Gastroesophageal sphincter (tissue), 4 donors: Measurements from ENCODE around the gene CPNE5. TPM values are rescaled to one million over a fixed set of nuclear protein-coding genes. Genes with fewer than 3 reads are reported as not detected.

Experiments used
- ATAC-seq: fragments of 150-250 bp; one replicate; pipeline ENCODE4 v1.9.1; 2016; ENCODE audit warnings: mild to moderate bottlenecking, moderate library complexity
- H3K27ac ChIP-seq, 4 donors: fragments of 200-600 bp; sonication (generic) in 3 of 4; 1 replicate in 3 of 4; 2 replicates in 1 of 4; pipeline ENCODE4 v1.5.1; 2016 to 2019
- H3K27me3 ChIP-seq: fragments of 200-600 bp; sonication (generic); one replicate; pipeline ENCODE4 v1.5.1; 2019
- H3K36me3 ChIP-seq, 2 donors: fragments of 200-600 bp; sonication (generic); one replicate each; pipeline ENCODE4 v1.5.1; 2019; ENCODE audit warnings: control low read depth in 1 of 2
- H3K4me1 ChIP-seq, 3 donors: fragments of 200-600 bp; sonication (generic); 1 replicate in 2 of 3; 2 replicates in 1 of 3; pipeline ENCODE4 v1.5.1; 2016 to 2019; ENCODE audit warnings: control low read depth in 2 of 3
- H3K4me3 ChIP-seq, 2 donors: fragments of 200-600 bp; sonication (generic); one replicate each; pipeline ENCODE4 v1.5.1; 2019; ENCODE audit warnings: mild to moderate bottlenecking in 1 of 2, moderate library complexity in 1 of 2
- H3K9me3 ChIP-seq, 3 donors: fragments of 200-600 bp; sonication (generic); one replicate each; pipeline ENCODE4 v1.5.1; 2017 to 2019; ENCODE audit warnings: control low read depth in 2 of 3
- EP300 ChIP-seq: sonication (generic); formaldehyde crosslinking; IDR thresholded peaks from one replicate; pipeline ENCODE4 v1.6.1; 2017; ENCODE audit warnings: antibody characterized with exemption, mild to moderate bottlenecking
- POLR2A ChIP-seq, 2 donors: fragments of 450-650 bp; IDR thresholded peaks; one replicate each; pipeline ENCODE4 v1.6.1; 2017; ENCODE audit warnings: antibody characterized with exemption in 2 of 2, mild to moderate bottlenecking in 2 of 2, moderate library complexity in 1 of 2
- POLR2AphosphoS5 ChIP-seq: sonication (generic); formaldehyde crosslinking; IDR thresholded peaks from one replicate; pipeline ENCODE4 v1.6.1; 2017; ENCODE audit warnings: antibody characterized with exemption
- WGBS, 2 donors: methylation state at CpG; one replicate each; pipeline ENCODE4 v1.1.5; 2018; ENCODE audit warnings: low coverage in 1 of 2; 5-methylcytosine and 5-hydroxymethylcytosine counted together
- total RNA-seq, 4 donors: library from RNA; depleted of rRNA; stranded (reverse); fragments of >200 nt; gene quantifications; one replicate each; pipeline ENCODE4 v1.1.0, GENCODE V29; 2016
- TF ChIP-seq, protein P1 (sequence below), 4 experiments: fragments of 200-600 bp in 2 of 4; fragments of 450-650 bp in 2 of 4; sonication (generic) in 1 of 4; IDR thresholded peaks; one replicate each; pipeline ENCODE4 v1.5.1; 2017 to 2019; ENCODE audit warnings: antibody characterized with exemption in 4 of 4, mild to moderate bottlenecking in 2 of 4, moderate library complexity in 2 of 4

Gene CPNE5
- total RNA-seq, 4 donors from 2014 or later: 0.42 to 2.3 (median 1.5) TPM

GRCh38 chr6:36701401-36701991, 137.7 kb downstream of the CPNE5 start:
- ATAC-seq: no peak
- Histone ChIP-seq H3K4me1 (no peaks in the 10 kb centered on the region), H3K9me3 (no peaks in the 10 kb centered on the region), H3K36me3 (no peaks in the 10 kb centered on the region), H3K27me3 (no peaks in the 10 kb centered on the region), H3K4me3 (no peak overlapping the region), H3K27ac (no peak overlapping the region)
- TF ChIP-seq EP300 (no peak), POLR2A (IDR thresholded peaks at IDR 0.05) (no peak), POLR2AphosphoS5 (no peak)
- TF ChIP-seq, protein P1, sequence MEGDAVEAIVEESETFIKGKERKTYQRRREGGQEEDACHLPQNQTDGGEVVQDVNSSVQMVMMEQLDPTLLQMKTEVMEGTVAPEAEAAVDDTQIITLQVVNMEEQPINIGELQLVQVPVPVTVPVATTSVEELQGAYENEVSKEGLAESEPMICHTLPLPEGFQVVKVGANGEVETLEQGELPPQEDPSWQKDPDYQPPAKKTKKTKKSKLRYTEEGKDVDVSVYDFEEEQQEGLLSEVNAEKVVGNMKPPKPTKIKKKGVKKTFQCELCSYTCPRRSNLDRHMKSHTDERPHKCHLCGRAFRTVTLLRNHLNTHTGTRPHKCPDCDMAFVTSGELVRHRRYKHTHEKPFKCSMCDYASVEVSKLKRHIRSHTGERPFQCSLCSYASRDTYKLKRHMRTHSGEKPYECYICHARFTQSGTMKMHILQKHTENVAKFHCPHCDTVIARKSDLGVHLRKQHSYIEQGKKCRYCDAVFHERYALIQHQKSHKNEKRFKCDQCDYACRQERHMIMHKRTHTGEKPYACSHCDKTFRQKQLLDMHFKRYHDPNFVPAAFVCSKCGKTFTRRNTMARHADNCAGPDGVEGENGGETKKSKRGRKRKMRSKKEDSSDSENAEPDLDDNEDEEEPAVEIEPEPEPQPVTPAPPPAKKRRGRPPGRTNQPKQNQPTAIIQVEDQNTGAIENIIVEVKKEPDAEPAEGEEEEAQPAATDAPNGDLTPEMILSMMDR (IDR thresholded peaks at IDR 0.05): no peak
- WGBS, 2 donors: 83% methylated on average over 1 of the region's 3 CpGs; no CpG with 5 or more reads in 1 of the 2 donors

- no peak for ATAC-seq
- 88 to 100% methylated on average over 3 of the region's 3 CpGs for WGBS, 2 donors
Observed at GRCh38 chr6:36700831-36701230, 138.4 kb downstream of the CPNE5 start.

GRCh38 chr6:36700071-36700812, 139.0 kb downstream of the CPNE5 start:
- Histone ChIP-seq H3K4me3 (no peak overlapping the region), H3K9me3 (no peaks in the 10 kb centered on the region), H3K36me3 (no peaks in the 10 kb centered on the region), H3K27me3 (no peaks in the 10 kb centered on the region), H3K4me1 (no peaks in the 10 kb centered on the region), H3K27ac (no peak overlapping the region)
- TF ChIP-seq, protein P1 (IDR thresholded peaks at IDR 0.05): no peak
- TF ChIP-seq POLR2AphosphoS5 (no peak), POLR2A (IDR thresholded peaks at IDR 0.05) (no peak), EP300 (no peak)
- 78 to 79% methylated on average over 7 of the region's 7 CpGs for WGBS, 2 donors
- ATAC-seq: no peak

More at GRCh38 chr6:36700831-36701230, 138.4 kb downstream of the CPNE5 start:
- no peak overlapping the region for H3K4me3 ChIP-seq
- TF ChIP-seq, protein P1 (IDR thresholded peaks at IDR 0.05): no peak
- no peak for TF ChIP-seq POLR2AphosphoS5
- TF ChIP-seq EP300: no peak
- TF ChIP-seq POLR2A (IDR thresholded peaks at IDR 0.05): no peak
- H3K27me3 ChIP-seq: no peaks in the 10 kb centered on the region
- H3K36me3 ChIP-seq: no peaks in the 10 kb centered on the region
- H3K27ac ChIP-seq: no peak overlapping the region
- H3K4me1 ChIP-seq: no peaks in the 10 kb centered on the region
- H3K9me3 ChIP-seq: no peaks in the 10 kb centered on the region

GRCh38 chr6:36699348-36699747, 139.9 kb downstream of the CPNE5 start:
- no peaks in the 10 kb centered on the region for H3K9me3 ChIP-seq
- TF ChIP-seq POLR2A (IDR thresholded peaks at IDR 0.05) (no peak), EP300 (no peak), POLR2AphosphoS5 (no peak)
- TF ChIP-seq, protein P1 (IDR thresholded peaks at IDR 0.05): no peak
- H3K27me3 ChIP-seq: no peaks in the 10 kb centered on the region
- no peaks in the 10 kb centered on the region for H3K4me1 ChIP-seq
- H3K27ac ChIP-seq: no peak overlapping the region
- 60 to 80% methylated on average over 2 to 3 of the region's 7 CpGs for WGBS, 2 donors
- no peaks in the 10 kb centered on the region for H3K36me3 ChIP-seq
- no peak for ATAC-seq
- H3K4me3 ChIP-seq: no peak overlapping the region

DNA sequence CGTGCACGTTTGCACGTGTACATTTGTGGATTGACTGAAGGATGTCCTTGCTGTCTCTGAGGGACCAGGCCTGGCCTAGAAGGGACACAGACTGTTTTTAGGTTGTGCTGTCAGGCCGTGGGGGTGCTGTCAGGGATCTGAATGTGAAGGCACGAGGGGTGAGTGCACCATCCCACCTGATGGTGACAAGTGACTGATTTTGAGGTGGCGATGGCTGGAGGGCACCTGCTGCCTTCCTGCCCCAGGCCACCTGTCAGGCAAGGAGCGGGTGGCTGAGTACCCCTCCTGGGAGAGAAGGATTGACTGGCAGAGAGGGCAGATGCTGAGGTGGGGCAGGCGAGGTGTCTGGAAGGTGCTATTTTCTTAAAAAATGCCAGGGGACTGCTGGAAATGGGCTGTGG, 140.4 kb downstream of the CPNE5 start:
- TF ChIP-seq POLR2AphosphoS5 (no peak), POLR2A (IDR thresholded peaks at IDR 0.05) (no peak), EP300 (no peak)
- TF ChIP-seq, protein P1 (IDR thresholded peaks at IDR 0.05): no peak
- H3K36me3 ChIP-seq: no peaks in the 10 kb centered on the region
- ATAC-seq: no peak
- no peaks in the 10 kb centered on the region for H3K9me3 ChIP-seq
- WGBS, 2 donors: 80 to 90% methylated on average over 5 of the region's 8 CpGs
- H3K4me3 ChIP-seq: no peak overlapping the region
- H3K4me1 ChIP-seq: no peaks in the 10 kb centered on the region
- H3K27ac ChIP-seq: no peak overlapping the region
- no peaks in the 10 kb centered on the region for H3K27me3 ChIP-seq
